G401.6 (cell line): ENCODE measurements around the gene PANX3.

Experiments used
- FAIRE-seq: peaks from 2 replicates; lab custom pipeline; 2012; peaks lifted over from hg19 to GRCh38; lab: Jason Lieb, UNC

PANX3 gene

DNA sequence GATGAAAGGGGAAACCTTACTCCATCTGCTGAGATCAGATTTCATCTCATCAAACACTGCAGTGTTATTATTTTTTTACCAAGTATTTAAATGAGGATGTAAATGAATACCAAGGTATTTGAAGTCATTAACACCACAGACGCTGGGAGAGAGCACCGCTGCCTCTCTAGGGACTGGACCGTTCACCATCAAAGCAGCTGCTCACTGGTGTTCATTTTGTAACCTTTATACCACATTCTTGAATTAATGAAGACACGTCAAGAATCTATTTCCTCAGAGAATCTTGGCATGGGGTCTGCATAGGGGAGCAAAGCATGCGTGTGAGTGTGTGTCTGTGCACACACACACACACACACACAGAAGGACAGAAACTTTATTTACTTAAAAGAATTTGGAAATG, 46.7 kb downstream of the PANX3 start:
- no peak for FAIRE-seq

DNA sequence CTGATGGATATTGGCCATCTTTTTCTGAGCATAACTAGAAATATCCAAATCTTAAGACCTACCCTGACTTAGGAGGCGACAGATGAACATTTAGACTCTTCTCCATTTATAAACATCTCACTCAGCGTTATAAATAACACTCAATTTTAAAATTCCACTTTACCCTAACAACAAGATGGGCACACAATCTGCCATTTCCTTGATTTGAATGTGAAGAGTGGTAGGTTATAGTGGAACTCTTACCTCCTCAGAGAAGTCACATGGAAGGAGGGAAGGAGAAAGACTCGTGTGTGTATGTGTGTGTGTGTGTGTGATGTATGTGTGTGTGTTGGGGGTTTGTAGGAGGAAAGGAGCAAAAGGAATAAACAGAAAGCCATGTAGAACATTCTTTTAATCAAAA, 47.3 kb downstream of the PANX3 start:
- FAIRE-seq, result no peak

DNA sequence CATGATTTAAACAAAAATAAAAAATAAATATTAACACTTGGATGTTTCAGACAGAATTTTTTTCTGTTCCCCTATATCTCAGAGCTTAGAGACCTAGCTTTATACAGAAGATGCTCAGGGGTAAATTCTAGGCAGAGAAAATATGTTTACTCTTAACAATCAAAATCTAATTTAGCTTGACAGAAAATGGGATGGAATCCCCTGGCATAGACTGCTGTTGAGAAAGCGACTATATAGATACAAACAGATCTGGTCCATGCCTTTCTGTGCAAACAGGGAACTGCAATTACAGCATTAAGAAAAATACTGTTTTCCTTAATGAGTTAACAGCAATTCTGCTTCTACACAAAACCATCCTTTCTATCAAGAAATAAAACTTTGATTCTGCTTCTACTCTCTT, 47.8 kb downstream of the PANX3 start:
- FAIRE-seq, result no peak

DNA sequence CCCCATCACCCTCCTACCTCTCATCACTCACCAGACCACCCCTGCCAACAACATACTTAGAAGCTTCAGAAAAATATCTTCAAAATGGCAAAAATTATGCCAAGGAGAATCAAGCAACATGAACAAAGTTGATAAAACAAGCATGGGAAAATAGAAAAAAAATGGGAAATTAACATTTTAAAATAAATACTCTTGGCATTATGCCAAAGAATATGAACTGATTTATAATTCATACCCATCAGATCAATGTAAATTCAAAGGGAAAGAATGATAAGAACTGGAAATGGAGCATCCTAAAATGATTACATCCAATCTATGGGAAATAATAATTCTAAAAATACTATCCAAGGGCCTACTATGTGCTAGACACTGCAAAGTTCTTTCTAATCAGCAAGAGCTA, 50.3 kb downstream of the PANX3 start:
- FAIRE-seq, result no peak

DNA sequence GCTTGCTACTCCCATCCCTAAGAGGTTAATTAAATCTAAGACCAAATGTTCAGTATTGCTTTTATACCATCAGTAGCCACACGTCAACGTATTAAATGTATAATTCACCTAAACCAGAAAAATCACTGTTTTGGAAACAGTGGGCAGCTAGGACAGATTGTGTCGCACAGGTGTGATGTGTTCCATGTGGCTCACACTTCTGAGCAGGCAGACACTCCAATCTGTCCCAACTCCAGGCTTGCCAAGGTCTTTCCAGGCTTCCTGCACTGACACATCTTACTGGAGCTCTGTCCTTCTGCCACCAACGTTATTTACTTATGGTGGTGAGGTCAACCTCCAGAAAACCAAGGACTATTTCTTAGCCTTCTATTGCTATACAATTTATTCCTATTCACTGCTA, 50.9 kb downstream of the PANX3 start:
- FAIRE-seq, result no peak

DNA sequence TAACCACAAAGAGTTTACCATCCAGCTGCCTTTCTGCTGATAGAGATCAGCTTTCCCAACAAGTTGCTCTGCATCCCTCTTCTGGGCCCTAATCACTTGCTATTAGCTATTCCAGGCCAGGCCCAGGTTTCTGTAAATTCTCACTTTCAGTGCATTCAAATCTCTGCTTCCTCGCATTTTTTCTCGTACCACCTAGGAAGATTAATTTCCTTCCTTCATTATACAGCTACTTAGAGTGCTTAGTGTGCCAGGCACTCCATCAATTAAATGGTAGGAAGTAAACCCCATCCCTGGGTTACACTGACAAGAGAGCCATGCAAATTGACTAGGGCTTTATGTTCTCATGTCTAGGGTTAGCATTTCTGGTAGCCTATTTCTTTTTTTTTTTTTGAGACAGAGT, 52.6 kb downstream of the PANX3 start:
- no peak for FAIRE-seq

DNA sequence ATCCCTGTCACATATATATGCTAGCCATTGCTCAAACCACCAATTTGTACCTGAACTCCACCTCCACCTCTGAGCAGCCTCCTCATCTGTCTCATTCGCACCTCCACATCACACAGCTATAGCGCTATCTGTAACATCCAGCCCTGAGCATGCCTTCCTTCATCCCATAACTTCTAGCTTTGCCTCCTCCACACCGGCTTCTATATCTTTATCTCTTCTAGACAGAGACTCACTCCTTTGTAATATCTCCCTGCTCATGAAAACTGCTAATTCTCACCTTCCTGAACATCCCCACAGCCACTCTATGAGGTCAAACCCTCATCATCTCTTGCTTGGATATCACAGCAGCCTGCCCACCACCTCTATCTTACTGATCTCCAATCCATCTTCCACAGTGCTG, 56.4 kb downstream of the PANX3 start:
- no peak for FAIRE-seq

DNA sequence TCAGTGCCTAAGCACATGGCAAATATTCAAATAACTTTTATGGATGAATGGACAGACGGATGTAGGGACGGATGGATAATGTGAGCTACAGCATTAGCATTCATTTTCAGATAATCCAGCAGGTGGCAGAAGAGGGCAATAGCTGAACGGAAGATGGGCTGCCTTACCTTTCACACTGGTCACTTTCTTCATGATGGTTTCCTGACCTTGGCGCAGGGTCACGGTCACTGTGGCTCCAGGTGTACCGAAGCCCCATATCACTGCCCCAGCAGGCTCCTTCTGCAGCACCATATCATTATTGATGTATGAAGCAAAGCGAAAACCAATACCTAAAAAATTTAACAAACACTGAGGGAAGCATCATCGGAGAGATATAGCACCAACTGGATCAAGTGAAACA, 58.0 kb downstream of the PANX3 start:
- FAIRE-seq, result no peak
